RKO (cell line): ENCODE measurements around the gene TRIM14.
"Not testable (repeated sequence)": the region's sequence is repeated elsewhere in the genome, so short reads cannot be mapped to it uniquely, and the experiment has no call there.

ENCODE experiments used
- DNase-seq: peaks from one replicate; pipeline ENCODE4 v3.0.0-alpha.2; 2016; ENCODE audit warnings: low spot score

The TRIM14 gene

DNA sequence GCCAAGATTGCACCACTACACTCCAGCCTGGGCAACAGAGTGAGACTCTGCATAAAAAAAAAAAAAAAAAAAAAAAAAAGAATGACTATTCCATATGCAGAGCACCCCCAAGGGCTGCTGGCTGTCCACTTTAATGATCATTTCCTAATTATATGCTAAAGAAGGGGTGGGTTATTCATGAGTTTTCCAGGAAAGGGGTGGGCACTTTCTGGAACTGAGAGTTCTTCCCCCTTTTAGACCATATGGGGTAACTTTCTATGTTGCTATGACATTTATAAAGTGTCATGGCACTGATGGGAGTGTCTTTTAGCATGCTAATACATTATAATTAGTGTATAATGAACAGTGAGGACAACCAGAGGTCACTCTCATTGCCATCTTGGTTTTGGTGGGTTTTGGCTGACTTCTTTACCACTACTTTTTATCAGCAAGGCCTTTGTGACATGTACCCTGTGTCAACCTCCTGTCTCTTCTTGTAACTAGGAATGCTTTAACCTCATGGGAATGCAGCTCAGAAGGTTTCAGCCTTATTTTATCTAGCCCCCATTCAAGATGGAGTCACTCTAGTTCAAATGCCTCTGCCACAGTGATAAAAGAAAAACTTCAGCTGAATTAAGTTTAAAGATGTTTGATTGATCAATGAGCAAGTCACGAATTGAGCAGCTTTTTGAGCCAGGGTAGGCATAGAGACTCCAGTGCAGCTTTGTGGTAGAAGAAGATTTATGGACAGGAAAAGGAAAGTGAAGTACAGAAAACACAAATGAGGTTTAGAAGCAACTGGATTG is 69.5 kb downstream of the TRIM14 start:
- DNase-seq = no peak

DNA sequence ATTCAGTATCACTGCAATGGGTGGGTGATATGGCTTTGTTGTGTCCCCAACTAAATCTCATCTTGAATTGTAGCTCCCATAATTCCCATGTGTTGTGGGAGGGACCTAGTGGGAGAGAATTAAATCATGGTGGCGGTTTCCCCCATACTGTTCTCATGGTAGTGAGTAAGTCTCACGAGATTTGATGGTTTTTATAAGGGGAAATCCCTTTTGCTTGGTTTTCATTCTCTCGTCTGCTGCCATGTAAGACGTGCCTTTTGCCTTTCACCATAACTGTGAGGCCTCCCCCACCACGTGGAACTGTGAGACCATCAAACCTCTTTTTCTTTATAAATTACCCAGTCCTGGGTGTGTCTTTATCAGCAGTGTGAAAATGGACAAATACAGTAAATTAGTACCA is 72.0 kb downstream of the TRIM14 start:
- DNase-seq = peak; percentile 70

- no peak for DNase-seq
These were observed 72.9 kb downstream of the TRIM14 start for GRCh38 chr9:98046180-98046543.

DNA sequence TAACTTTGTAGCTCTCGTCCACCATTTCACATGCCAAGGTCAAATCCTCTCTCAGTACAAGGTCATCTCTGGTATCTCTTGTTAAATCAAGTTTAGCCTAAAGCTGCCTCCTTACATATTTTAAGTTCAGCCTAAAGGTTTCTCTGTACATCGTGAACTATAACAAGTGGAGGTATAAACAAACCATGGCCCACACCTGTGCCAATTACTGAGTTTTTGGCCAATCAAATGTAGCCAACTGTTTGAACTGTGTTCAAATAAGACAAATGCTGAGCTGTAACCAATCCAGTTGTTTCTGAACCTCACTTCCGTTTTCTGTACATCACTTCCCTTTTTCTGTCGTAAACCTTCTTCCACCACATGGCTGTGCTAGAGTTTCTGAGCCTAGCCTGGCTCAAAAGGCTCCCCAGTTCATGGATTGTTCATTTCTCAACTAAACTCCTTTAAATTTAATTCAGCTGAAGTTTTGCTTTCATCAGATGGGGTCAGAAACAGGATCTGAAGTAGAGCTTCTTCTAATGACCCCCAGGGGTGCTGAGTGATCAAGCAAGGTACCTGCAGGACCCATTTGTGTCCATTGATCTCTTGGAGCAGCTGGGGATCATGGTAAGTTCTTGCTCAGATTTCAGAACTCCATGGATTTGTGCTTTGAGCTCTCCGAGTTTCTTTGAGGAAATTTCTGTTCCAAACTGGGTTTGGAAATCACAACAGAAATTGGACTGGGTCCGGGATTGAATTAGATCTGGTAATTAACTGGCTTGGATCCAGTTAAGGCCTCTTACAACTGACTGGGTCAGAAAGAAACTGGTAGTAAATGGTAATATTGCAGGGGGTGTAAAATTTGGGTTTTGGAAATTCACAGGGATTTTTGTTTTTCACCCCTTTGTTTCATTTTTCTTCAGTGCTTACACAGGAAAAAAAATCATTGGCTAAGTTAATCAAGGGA is 73.5 kb downstream of the TRIM14 start:
- peak; percentile 98 for DNase-seq

GRCh38 chr9:98043915-98044314 is 75.1 kb downstream of the TRIM14 start:
- DNase-seq = no peak

GRCh38 chr9:98040212-98040611 is 78.8 kb downstream of the TRIM14 start:
- no peak for DNase-seq

DNA sequence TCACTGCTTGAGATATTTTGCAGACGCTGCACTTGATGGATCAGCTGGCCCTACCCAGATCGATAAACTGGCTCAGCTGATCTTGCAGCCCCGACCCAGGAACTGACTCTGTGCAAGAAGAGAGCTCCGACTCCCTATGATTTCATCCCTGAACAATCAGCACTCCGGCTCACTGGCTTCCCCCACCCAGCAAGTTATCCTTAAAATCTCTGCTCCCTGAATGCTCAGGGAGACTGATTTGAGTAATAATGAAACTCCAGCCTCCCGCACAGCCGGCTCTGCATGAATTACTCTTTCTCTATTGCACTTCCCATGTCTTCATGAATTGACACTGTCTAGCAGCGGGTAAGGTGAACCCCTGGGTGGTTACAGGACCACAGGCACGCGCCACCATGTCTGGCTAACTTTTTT is 79.4 kb downstream of the TRIM14 start:
- no peak for DNase-seq

DNA sequence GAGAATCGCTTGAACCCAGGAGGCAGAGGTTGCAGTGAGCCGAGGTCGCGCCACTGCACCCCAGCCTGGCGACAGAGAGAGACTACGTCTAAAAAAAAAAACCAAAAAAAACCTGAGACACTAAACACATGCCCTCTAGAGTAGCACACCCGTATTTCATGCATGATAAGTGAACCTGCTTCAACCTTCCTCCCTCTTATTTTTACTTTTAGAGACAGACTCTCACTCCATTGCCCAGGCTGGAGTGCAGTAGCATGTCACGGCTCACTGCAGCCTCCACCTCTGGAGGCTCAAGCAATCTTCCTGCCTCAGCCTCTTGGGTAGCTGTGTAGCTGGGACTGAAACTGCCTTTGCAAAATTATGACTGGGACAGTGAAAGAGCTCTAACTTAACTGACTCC is 80.1 kb downstream of the TRIM14 start:
- DNase-seq = no peak

DNA sequence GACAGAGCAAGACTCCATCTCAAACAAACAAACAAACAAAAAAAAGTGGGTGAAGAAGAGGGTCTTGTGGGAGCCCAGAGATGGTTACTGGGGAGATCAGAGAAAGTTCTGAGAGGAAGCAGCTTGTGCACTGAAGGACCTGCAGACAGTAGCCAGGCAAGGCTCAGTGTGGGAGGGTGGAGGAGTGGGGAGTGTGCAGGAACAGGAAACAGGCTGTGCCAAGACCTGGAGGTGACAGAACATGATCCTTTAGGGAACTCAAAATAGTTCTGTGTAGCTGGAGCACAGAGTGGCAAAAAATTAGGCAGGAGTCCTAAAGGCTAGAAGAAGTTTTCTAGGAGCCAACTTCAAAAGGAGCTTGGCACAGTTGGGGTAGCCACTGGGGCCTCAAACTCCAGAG is 81.7 kb downstream of the TRIM14 start:
- DNase-seq = no peak

DNA sequence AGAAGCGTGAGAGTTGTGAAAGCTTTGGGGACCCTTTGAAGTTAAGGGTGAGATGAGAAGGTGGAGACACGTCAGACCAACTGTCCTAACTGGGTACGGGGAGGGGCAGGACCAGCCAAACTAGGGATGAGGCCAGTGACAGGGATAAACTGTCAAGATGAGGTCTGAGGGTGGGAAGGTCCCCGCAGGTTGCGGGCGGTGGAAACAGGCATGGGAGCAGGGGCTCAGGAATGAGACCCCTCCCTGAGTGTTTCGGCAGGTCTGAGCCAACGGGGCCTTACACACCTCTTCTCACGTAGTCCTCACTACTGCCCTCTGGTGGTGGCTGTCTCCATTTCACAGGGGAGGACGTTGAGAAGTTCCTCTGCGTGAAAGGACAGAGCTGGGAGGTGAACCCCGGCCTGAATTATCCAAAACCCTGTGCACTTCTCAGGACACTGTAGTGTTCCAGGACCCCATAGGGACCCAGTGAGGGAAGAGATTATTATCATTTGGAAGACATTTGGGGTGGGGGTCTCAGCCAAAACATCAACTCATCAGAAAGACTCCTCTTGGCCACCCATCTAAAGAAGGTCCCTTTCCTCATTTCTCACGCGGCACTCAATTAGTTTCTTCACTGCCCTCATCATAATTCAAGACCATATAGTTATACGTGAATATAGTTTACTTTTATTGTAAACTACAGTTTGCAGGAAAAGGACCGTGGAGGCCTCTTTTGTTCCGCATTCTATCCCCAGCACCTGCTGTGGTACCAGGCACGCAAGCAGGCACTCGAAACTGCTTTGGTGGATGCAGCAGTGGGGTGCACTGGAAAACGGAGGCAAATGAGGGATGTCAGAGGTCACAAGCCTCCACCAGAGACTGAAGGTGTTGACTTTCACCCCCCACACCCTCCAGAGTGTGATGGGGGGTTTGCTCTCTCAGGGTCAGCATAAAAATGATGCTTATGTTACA is 84.2 kb downstream of the TRIM14 start:
- DNase-seq = peak; percentile 66

GRCh38 chr9:98031935-98032334 is 87.1 kb downstream of the TRIM14 start:
- DNase-seq = no peak

DNA sequence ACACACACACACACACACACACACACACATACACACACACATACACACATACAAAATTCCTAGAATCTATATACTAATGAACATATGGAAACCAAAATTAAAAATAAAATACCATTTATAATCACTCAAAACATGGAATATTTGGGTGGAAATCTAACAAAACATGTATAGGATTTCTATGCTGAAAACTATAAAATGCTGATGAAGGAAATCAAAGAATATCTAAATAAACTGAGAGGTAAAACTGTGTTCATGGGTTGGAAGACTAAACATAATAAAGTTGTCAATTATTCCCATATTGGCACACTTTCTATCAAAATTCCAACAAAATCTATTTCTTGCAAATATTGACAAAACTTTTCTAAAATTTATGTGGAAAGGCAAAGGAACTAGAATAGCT is 87.9 kb downstream of the TRIM14 start:
- no peak for DNase-seq

DNA sequence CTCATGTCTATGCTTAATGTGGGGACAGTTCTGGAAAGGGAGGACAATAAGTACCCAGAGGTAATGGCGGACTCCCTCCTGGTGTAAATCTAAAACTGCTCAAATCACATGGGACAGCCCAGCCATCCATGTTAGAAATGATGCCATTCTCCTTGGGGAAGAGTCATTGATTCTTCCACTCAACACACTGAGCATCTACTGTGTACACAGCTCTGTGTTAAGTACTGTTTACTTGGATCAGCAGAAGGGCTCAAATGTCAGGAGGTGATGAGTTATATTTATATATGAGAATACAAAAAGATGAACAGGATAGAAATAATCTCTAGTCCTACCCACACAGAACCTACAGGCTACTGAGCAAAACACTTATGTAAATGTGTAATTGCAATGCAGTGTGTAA is 94.3 kb downstream of the TRIM14 start:
- no peak for DNase-seq

DNA sequence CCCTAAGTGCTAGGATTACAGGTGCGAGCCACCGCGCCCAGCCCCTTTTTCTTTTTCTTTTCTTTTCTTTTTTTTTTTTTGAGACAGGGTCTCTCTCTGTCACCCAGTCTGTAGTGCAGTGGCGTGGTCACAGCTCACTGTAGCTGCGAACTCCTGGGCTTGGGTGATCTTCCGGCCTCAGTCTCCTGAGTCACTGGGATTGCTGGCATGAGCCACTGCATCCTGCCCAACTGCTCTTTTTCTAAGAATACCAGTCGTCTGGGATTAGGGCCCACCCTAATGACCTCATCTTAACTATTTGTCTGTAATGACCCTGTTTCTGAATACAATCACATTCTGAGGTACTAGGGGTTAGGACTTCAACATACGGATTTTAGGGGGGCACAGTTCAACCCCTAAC is 96.6 kb downstream of the TRIM14 start:
- no peak for DNase-seq

GRCh38 chr9:98021306-98022040 is 97.5 kb downstream of the TRIM14 start:
- no peak for DNase-seq

DNA sequence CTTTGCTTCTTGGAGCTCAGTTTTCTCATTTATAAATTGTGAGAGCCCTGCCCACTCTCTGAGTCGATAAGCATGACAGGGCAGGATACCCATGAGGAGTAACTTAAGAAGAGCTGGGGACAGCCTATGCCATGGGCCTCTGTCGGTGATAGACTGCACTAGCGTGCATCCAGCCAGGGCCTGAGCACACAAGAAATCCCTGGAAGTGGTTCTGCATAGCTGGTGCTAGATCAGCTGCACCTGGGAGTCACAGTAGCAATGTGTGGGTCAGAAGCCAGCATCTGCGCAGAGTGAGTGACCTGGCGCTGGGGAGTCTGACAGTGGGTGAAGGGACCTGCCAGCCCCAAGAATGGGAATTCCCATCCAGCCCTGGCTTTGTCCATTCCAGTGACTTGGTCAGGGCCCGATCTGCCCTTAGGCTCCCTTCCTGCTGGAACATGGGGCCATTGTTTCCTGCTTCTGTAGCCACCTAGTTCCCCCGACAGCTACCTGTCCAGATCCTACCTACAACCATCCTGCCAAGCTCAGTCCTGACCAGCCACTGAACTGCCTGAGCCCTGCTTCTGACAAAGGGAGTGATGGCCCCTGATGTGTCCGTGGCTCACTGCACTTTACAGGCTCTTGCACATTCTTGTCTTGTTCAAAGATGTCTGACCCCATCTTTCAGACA is 98.4 kb downstream of the TRIM14 start:
- no peak for DNase-seq

- DNase-seq = not testable (repeated sequence)
These were observed 99.2 kb downstream of the TRIM14 start for GRCh38 chr9:98019869-98020268.
